Naive thymus-derived CD8-positive, alpha-beta T cell (primary cell): ENCODE results near the gene SLF2. TPM values are rescaled to one million over a fixed set of nuclear protein-coding genes. Genes with fewer than 3 reads are reported as not detected.

ENCODE experiments used
- ATAC-seq, 2 donors: fragments of 150-1000 bp; cut with Tn5 transposase in 1 of 2; sonication (Bioruptor Pico), chemical (Tn5 transposase) in 1 of 2; 1 replicate in 1 of 2; 2 replicates in 1 of 2; pipeline ENCODE4 v1.10.0; 2021; ENCODE audit warnings: mild to moderate bottlenecking in 2 of 2, moderate library complexity in 2 of 2
- POLR2A ChIA-PET: fragments of 350-600 bp; sonication (Branson Sonifier 250); formaldehyde crosslinking; loops from one replicate; lab custom pipeline; 2021; ENCODE audit warnings: antibody characterized with exemption; lab: Charles Lee
- DNase-seq, 10 donors: peaks; one replicate each; pipeline versions ENCODE4 v3.0.0 to v3.0.0-alpha.2; 2020 to 2022
- H3K27ac Mint-ChIP-seq, 10 donors: one replicate each; pipeline ENCODE4 v1.8.0; 2020 to 2022; ENCODE audit warnings: mild to moderate bottlenecking in 10 of 10, mixed read lengths in 10 of 10, moderate library complexity in 4 of 10, inconsistent platforms in 1 of 10
- H3K27me3 Mint-ChIP-seq, 5 donors: one replicate each; pipeline ENCODE4 v1.8.0; 2021 to 2022; ENCODE audit warnings: mixed read lengths in 5 of 5
- H3K36me3 Mint-ChIP-seq, 3 donors: one replicate each; pipeline ENCODE4 v1.8.0; 2020 to 2022; ENCODE audit warnings: mixed read lengths in 3 of 3, mild to moderate bottlenecking in 2 of 3, inconsistent platforms in 1 of 3
- H3K4me1 Mint-ChIP-seq, 4 donors: one replicate each; pipeline ENCODE4 v1.8.0; 2021 to 2022; ENCODE audit warnings: mixed read lengths in 4 of 4
- H3K4me3 Mint-ChIP-seq, 10 donors: one replicate each; pipeline ENCODE4 v1.8.0; 2020 to 2022; ENCODE audit warnings: mild to moderate bottlenecking in 10 of 10, mixed read lengths in 10 of 10, moderate library complexity in 6 of 10, inconsistent platforms in 1 of 10
- H3K9me3 Mint-ChIP-seq, 9 donors: one replicate each; pipeline ENCODE4 v1.8.0; 2020 to 2022; ENCODE audit warnings: mixed read lengths in 9 of 9, mild to moderate bottlenecking in 3 of 9, inconsistent platforms in 1 of 9, moderate library complexity in 1 of 9
- polyA plus RNA-seq, 3 donors: library from polyadenylated mRNA; unstranded; fragments of 300-500 nt; fragmentation: Illumina TruSeq; gene quantifications; one replicate each; pipeline ENCODE4 v1.2.3, GENCODE V29; 2021
- total RNA-seq, 8 experiments: library from RNA in 2 of 8; stranded (reverse) in 2 of 8; gene quantifications; one replicate each; pipeline ENCODE4 v1.2.3 and lab custom pipeline; 2021 to 2026

Gene SLF2
- total and polyA plus RNA-seq, 5 experiments from 2014 or later: 9.7 to 46.1 (median 11.2) TPM

GRCh38 chr10:100909501-100910263, 3.1 kb upstream of the SLF2 start:
- POLR2A ChIA-PET: no interaction called here
- Mint-ChIP-seq H3K27me3 (no peaks in the 10 kb centered on the region), H3K4me3 (peak overlapping the region in 1 of 10 donors; percentile 42), H3K36me3 (peaks cover 0 to 3% (median 0%) of the 10 kb centered on the region in 3 donors), H3K9me3 (no peaks in the 10 kb centered on the region), H3K4me1 (peaks cover 10 to 40% (median 39%) of the 10 kb centered on the region in 4 donors), H3K27ac (peak overlapping the region in 3 of 10 donors; percentile 14 to 16 (median 16))
- ATAC-seq (no peak), DNase-seq (no peak)

- no peaks in the 10 kb centered on the region for H3K27me3 Mint-ChIP-seq
- peaks cover 0 to 14% (median 1%) of the 10 kb centered on the region in 3 donors for H3K36me3 Mint-ChIP-seq
- ATAC-seq: no peak
- H3K27ac Mint-ChIP-seq: peak overlapping the region in 7 of 10 donors; percentile 4 to 99 (median 92)
- POLR2A ChIA-PET: interaction anchor here (2.6 kb wide), 1 partner anchor 86 kb away, joined by 15 read pairs; no protein-coding TSS in a partner anchor
- no peak for DNase-seq
- no peaks in the 10 kb centered on the region for H3K9me3 Mint-ChIP-seq
- peaks cover 14 to 54% (median 50%) of the 10 kb centered on the region in 4 donors for H3K4me1 Mint-ChIP-seq
- peak overlapping the region in 8 of 10 donors; percentile 42 to 100 (median 98) for H3K4me3 Mint-ChIP-seq
Observed at GRCh38 chr10:100911472-100911871, 1.3 kb upstream of the SLF2 start.

- POLR2A ChIA-PET: interaction anchor here (1.3 to 2.6 kb wide), 2 partner anchors 86 to 120 kb away, joined by 4 to 15 read pairs; no protein-coding TSS in a partner anchor
- Mint-ChIP-seq H3K27ac (peak overlapping the region in 9 of 10 donors; percentile 63 to 99 (median 98)), H3K4me1 (peaks cover 18 to 61% (median 51%) of the 10 kb centered on the region in 4 donors), H3K27me3 (no peaks in the 10 kb centered on the region), H3K36me3 (peaks cover 0 to 20% (median 7%) of the 10 kb centered on the region in 3 donors), H3K4me3 (peak overlapping the region; percentile 77 to 100 (median 99)), H3K9me3 (no peaks in the 10 kb centered on the region)
- peak; percentile 32 to 41 for ATAC-seq
- no peak for DNase-seq
Observed at GRCh38 chr10:100912013-100912604, 654 bp upstream of the SLF2 start.

GRCh38 chr10:100913470-100913865, 705 bp downstream of the SLF2 start:
- Mint-ChIP-seq H3K4me3 (peak overlapping the region; percentile 95 to 100 (median 99)), H3K9me3 (no peaks in the 10 kb centered on the region), H3K27me3 (no peaks in the 10 kb centered on the region), H3K36me3 (peaks cover 0 to 26% (median 7%) of the 10 kb centered on the region in 3 donors), H3K27ac (peak overlapping the region; percentile 93 to 99 (median 98)), H3K4me1 (peaks cover 18 to 61% (median 46%) of the 10 kb centered on the region in 4 donors)
- POLR2A ChIA-PET: interaction anchor here (0.7 to 2.6 kb wide), 4 partner anchors 74 to 147 kb away, joined by 3 to 15 read pairs (median 4); partner anchors contain the start of genes MRPL43 and TWNK
- DNase-seq (peak in 2 of 10 donors; percentile 10 to 20), ATAC-seq (peak; percentile 3 to 38)

- DNase-seq: no peak
- peaks cover 16 to 44% (median 32%) of the 10 kb centered on the region in 4 donors for H3K4me1 Mint-ChIP-seq
- peaks cover 0 to 55% (median 7%) of the 10 kb centered on the region in 3 donors for H3K36me3 Mint-ChIP-seq
- ATAC-seq: no peak
- no peak overlapping the region for H3K4me3 Mint-ChIP-seq
- H3K9me3 Mint-ChIP-seq: no peaks in the 10 kb centered on the region
- H3K27ac Mint-ChIP-seq: peak overlapping the region in 3 of 10 donors; percentile 38 to 66 (median 42)
- POLR2A ChIA-PET: no interaction called here
- no peaks in the 10 kb centered on the region for H3K27me3 Mint-ChIP-seq
Observed at GRCh38 chr10:100917071-100917470, 4.3 kb downstream of the SLF2 start.

GRCh38 chr10:100923580-100923979, 10.8 kb downstream of the SLF2 start:
- ATAC-seq (no peak), DNase-seq (no peak)
- H3K36me3 Mint-ChIP-seq: peaks cover 7 to 90% (median 17%) of the 10 kb centered on the region in 3 donors
- no peaks in the 10 kb centered on the region for H3K9me3 Mint-ChIP-seq
- H3K27ac Mint-ChIP-seq: no peak overlapping the region
- peaks cover 4 to 14% (median 8%) of the 10 kb centered on the region in 4 donors for H3K4me1 Mint-ChIP-seq
- no peaks in the 10 kb centered on the region for H3K27me3 Mint-ChIP-seq
- H3K4me3 Mint-ChIP-seq: no peak overlapping the region
- POLR2A ChIA-PET: no interaction called here

GRCh38 chr10:100927266-100927665, 14.5 kb downstream of the SLF2 start:
- no peak for ATAC-seq
- DNase-seq: no peak
- Mint-ChIP-seq H3K9me3 (no peaks in the 10 kb centered on the region), H3K36me3 (peaks cover 16 to 96% (median 28%) of the 10 kb centered on the region in 3 donors), H3K4me3 (no peak overlapping the region), H3K4me1 (peaks cover 4 to 14% (median 8%) of the 10 kb centered on the region in 4 donors), H3K27me3 (no peaks in the 10 kb centered on the region), H3K27ac (no peak overlapping the region)
- POLR2A ChIA-PET: no interaction called here

- ATAC-seq (no peak), DNase-seq (no peak)
- POLR2A ChIA-PET: interaction anchor here (0.5 kb wide), 1 partner anchor 74 kb away, joined by 3 read pairs; no protein-coding TSS in a partner anchor
- H3K4me3 Mint-ChIP-seq: no peak overlapping the region
- H3K9me3 Mint-ChIP-seq: no peaks in the 10 kb centered on the region
- H3K36me3 Mint-ChIP-seq: peaks cover 16 to 96% (median 32%) of the 10 kb centered on the region in 3 donors
- H3K4me1 Mint-ChIP-seq: peaks cover 4 to 14% (median 9%) of the 10 kb centered on the region in 4 donors
- H3K27me3 Mint-ChIP-seq: no peaks in the 10 kb centered on the region
- H3K27ac Mint-ChIP-seq: no peak overlapping the region
Observed at GRCh38 chr10:100928039-100928438, 15.3 kb downstream of the SLF2 start.

GRCh38 chr10:100930368-100930767, 17.6 kb downstream of the SLF2 start:
- POLR2A ChIA-PET: no interaction called here
- Mint-ChIP-seq H3K36me3 (peaks cover 16 to 87% (median 28%) of the 10 kb centered on the region in 3 donors), H3K27ac (peak overlapping the region in 1 of 10 donors; percentile 28)

GRCh38 chr10:100934084-100934659, 21.4 kb downstream of the SLF2 start:
- DNase-seq: peak in 2 of 10 donors; percentile 4 to 9
- Mint-ChIP-seq H3K36me3 (peaks cover 8 to 78% (median 28%) of the 10 kb centered on the region in 3 donors), H3K9me3 (no peaks in the 10 kb centered on the region), H3K4me3 (no peak overlapping the region), H3K4me1 (peaks cover 0 to 1% (median under 1%) of the 10 kb centered on the region in 4 donors), H3K27ac (no peak overlapping the region), H3K27me3 (no peaks in the 10 kb centered on the region)
- POLR2A ChIA-PET: no interaction called here
- ATAC-seq: no peak

More at GRCh38 chr10:100930368-100930767, 17.6 kb downstream of the SLF2 start:
- peaks cover 0 to 7% (median 3%) of the 10 kb centered on the region in 4 donors for H3K4me1 Mint-ChIP-seq
- H3K4me3 Mint-ChIP-seq: no peak overlapping the region
- DNase-seq (no peak), ATAC-seq (no peak)
- no peaks in the 10 kb centered on the region for H3K9me3 Mint-ChIP-seq
- no peaks in the 10 kb centered on the region for H3K27me3 Mint-ChIP-seq

GRCh38 chr10:100939763-100940344, 27.1 kb downstream of the SLF2 start:
- Mint-ChIP-seq H3K9me3 (no peaks in the 10 kb centered on the region), H3K4me3 (no peak overlapping the region), H3K4me1 (peaks cover 5 to 21% (median 16%) of the 10 kb centered on the region in 4 donors), H3K27ac (no peak overlapping the region), H3K36me3 (peaks cover 0 to 65% (median 16%) of the 10 kb centered on the region in 3 donors), H3K27me3 (no peaks in the 10 kb centered on the region)
- POLR2A ChIA-PET: no interaction called here
- ATAC-seq (no peak), DNase-seq (no peak)

GRCh38 chr10:100942229-100942628, 29.5 kb downstream of the SLF2 start:
- POLR2A ChIA-PET: no interaction called here
- no peaks in the 10 kb centered on the region for H3K27me3 Mint-ChIP-seq
- no peaks in the 10 kb centered on the region for H3K9me3 Mint-ChIP-seq
- ATAC-seq (no peak), DNase-seq (no peak)
- peaks cover 5 to 19% (median 16%) of the 10 kb centered on the region in 4 donors for H3K4me1 Mint-ChIP-seq
- no peak overlapping the region for H3K27ac Mint-ChIP-seq
- no peak overlapping the region for H3K4me3 Mint-ChIP-seq
- H3K36me3 Mint-ChIP-seq: peaks cover 0 to 71% (median 21%) of the 10 kb centered on the region in 3 donors
